Measurements from ENCODE around the gene CD8A.

DNA sequence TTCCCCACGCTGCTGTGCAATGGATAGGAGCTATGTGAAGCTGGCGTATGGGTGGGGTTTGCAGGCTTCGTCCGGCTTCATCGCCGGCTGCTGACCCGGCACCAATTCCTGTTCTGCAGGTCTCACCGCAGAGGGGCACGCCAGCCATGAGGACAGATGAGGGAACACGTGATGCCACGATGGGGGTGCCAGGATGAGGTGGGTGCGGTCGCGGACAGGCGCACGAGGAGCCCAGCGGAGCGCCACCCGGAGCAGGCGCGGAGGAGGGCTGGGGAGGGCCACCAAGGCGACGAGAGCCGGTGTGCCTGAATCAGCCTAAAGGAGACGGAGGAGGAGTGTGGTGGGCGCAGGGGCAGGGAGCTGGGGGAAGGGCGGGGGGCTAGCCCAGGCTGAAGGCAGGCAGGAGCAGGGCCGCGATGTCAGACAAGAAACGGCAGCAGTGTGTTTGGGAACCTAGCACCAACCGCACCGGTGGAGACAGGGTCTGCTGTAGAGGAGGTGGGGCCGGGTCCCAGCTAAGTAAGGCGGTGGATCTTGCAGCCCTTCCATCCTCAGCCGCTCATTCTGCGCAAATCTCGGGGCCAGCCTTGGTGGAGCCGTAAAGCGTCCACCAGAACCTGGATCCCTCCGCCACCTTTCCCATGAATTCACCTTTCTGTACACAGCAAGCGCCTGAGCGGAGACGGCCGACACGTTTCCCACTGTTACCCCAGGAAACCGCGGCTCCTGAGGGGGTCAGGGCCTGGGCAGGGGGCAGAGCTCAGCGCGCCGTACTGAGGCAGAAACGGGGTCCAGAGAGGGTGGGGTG is 17.0 kb upstream of the CD8A start:
- TF ChIP-seq, protein P1, sequence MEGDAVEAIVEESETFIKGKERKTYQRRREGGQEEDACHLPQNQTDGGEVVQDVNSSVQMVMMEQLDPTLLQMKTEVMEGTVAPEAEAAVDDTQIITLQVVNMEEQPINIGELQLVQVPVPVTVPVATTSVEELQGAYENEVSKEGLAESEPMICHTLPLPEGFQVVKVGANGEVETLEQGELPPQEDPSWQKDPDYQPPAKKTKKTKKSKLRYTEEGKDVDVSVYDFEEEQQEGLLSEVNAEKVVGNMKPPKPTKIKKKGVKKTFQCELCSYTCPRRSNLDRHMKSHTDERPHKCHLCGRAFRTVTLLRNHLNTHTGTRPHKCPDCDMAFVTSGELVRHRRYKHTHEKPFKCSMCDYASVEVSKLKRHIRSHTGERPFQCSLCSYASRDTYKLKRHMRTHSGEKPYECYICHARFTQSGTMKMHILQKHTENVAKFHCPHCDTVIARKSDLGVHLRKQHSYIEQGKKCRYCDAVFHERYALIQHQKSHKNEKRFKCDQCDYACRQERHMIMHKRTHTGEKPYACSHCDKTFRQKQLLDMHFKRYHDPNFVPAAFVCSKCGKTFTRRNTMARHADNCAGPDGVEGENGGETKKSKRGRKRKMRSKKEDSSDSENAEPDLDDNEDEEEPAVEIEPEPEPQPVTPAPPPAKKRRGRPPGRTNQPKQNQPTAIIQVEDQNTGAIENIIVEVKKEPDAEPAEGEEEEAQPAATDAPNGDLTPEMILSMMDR (IDR thresholded peaks at IDR 0.05) = no peak
- TF ChIP-seq EP300 (IDR thresholded peaks at IDR 0.05) = no peak

Data from esophagus muscularis mucosa (tissue), 3 donors.